IMR-90 (cell line): Measurements from ENCODE around the gene NR1D2. TPM values are rescaled to one million over a fixed set of nuclear protein-coding genes. Genes with fewer than 3 reads are reported as not detected.

ENCODE experiments used
- ATAC-seq: fragments of 200-7000 bp; cut with Tn5 transposase; 2 replicates; pipeline ENCODE4 v1.9.1; 2020; ENCODE audit warnings: low read depth, mild to moderate bottlenecking, moderate library complexity
- BruUV-seq: library from RNA; stranded (reverse); fragments of 400-500 nt; replicated peaks from 2 replicates; lab custom pipeline; 2021; lab: Mats Ljungman, UMichigan
- CTCF ChIA-PET: fragments of 300-600 bp; formaldehyde crosslinking; extraction: SDS; loops from one replicate; lab custom pipeline; 2021; ENCODE audit warnings: antibody characterized with exemption; lab: Yijun Ruan, JAX
- POLR2A ChIA-PET: fragments of 300-600 bp; sonication (Branson Sonifier 250); formaldehyde crosslinking; loops from one replicate; lab custom pipeline; 2022; ENCODE audit warnings: antibody characterized with exemption; ENCODE audit not compliant: unreplicated experiment; lab: Charles Lee
- DNase-seq: peaks from one replicate; pipeline ENCODE4 v3.0.0; 2013
- H2AFZ ChIP-seq: replicated peaks from 2 replicates; pipeline ENCODE3; 2013; ENCODE audit warnings: low read length, mild to moderate bottlenecking; ENCODE audit not compliant: poor library complexity
- H2AK5ac ChIP-seq: 2 replicates; pipeline ENCODE4 v1.6.1; 2013; ENCODE audit warnings: low read depth, low read length, inconsistent platforms
- H2AK9ac ChIP-seq: replicated peaks from 2 replicates; pipeline ENCODE3; 2013; ENCODE audit warnings: mild to moderate bottlenecking, low read depth, low read length, moderate library complexity; ENCODE audit not compliant: poor library complexity
- H2BK120ac ChIP-seq: 2 replicates; pipeline ENCODE4 v1.6.1; 2013; ENCODE audit warnings: low read depth, low read length, inconsistent platforms
- H2BK15ac ChIP-seq: 3 replicates; pipeline ENCODE4 v1.6.1; 2013; ENCODE audit warnings: low read depth, low read length, inconsistent platforms
- H2BK20ac ChIP-seq: 2 replicates; pipeline ENCODE4 v1.6.1; 2013; ENCODE audit warnings: low read depth, mild to moderate bottlenecking, inconsistent platforms, low read length, moderate library complexity
- H2BK5ac ChIP-seq: 2 replicates; pipeline ENCODE4 v1.6.1; 2013; ENCODE audit warnings: mild to moderate bottlenecking, low read depth, low read length, inconsistent platforms; ENCODE audit not compliant: poor library complexity, severe bottlenecking
- H3K14ac ChIP-seq: replicated peaks from 2 replicates; pipeline ENCODE4 v1.6.1; 2013; ENCODE audit warnings: low read depth, low read length, inconsistent platforms
- H3K18ac ChIP-seq: 2 replicates; pipeline ENCODE4 v1.6.1; 2013; ENCODE audit warnings: low read depth, low read length, control low read depth
- H3K23ac ChIP-seq: 2 replicates; pipeline ENCODE4 v1.6.1; 2013; ENCODE audit warnings: low read depth, low read length, inconsistent platforms
- H3K27ac ChIP-seq: 2 replicates; pipeline ENCODE4 v1.5.1; 2013; ENCODE audit warnings: mild to moderate bottlenecking, control low read depth, low read length; ENCODE audit not compliant: insufficient read depth
- H3K27me3 ChIP-seq: 2 replicates; pipeline ENCODE4 v1.6.1; 2013; ENCODE audit warnings: low read length; ENCODE audit not compliant: control insufficient read depth, insufficient read depth
- H3K36me3 ChIP-seq: 2 replicates; pipeline ENCODE4 v1.6.1; 2013; ENCODE audit warnings: low read length, mixed read lengths; ENCODE audit not compliant: control insufficient read depth, insufficient read depth
- H3K4ac ChIP-seq: 2 replicates; pipeline ENCODE4 v1.6.1; 2013; ENCODE audit warnings: low read depth, low read length, inconsistent platforms
- H3K4me1 ChIP-seq: 2 replicates; pipeline ENCODE4 v1.6.1; 2013; ENCODE audit warnings: low read length, mixed read lengths; ENCODE audit not compliant: control insufficient read depth, insufficient read depth
- H3K4me2 ChIP-seq: 2 replicates; pipeline ENCODE4 v1.6.1; 2013; ENCODE audit warnings: low read depth, mild to moderate bottlenecking, control low read depth, low read length, moderate library complexity
- H3K4me3 ChIP-seq: 2 replicates; pipeline ENCODE4 v1.5.1; 2013; ENCODE audit warnings: low read depth, mild to moderate bottlenecking, control low read depth, low read length, moderate library complexity; ENCODE audit not compliant: insufficient read depth
- H3K56ac ChIP-seq: 2 replicates; pipeline ENCODE4 v1.6.1; 2013; ENCODE audit warnings: low read length, inconsistent platforms; ENCODE audit not compliant: insufficient read depth; ENCODE audit errors: extremely low read depth
- H3K79me1 ChIP-seq, 2 experiments: 2 replicates each; pipeline ENCODE4 v1.6.1; 2013; ENCODE audit warnings: low read length in 2 of 2, inconsistent platforms in 1 of 2, low read depth in 1 of 2
- H3K9ac ChIP-seq: 2 replicates; pipeline ENCODE4 v1.6.1; 2013; ENCODE audit warnings: low read depth, low read length, control low read depth
- H3K9me1 ChIP-seq: 2 replicates; pipeline ENCODE4 v1.6.1; 2013; ENCODE audit warnings: low read length, inconsistent platforms; ENCODE audit not compliant: insufficient read depth
- H3K9me3 ChIP-seq: 2 replicates; pipeline ENCODE4 v1.6.1; 2013; ENCODE audit warnings: low read length; ENCODE audit not compliant: control insufficient read depth, insufficient read depth
- H4K20me1 ChIP-seq: 2 replicates; pipeline ENCODE4 v1.6.1; 2013; ENCODE audit warnings: low read length, inconsistent platforms; ENCODE audit not compliant: insufficient read depth
- H4K5ac ChIP-seq: 2 replicates; pipeline ENCODE4 v1.6.1; 2013; ENCODE audit warnings: mild to moderate bottlenecking, low read depth, low read length, control low read depth
- H4K8ac ChIP-seq, 2 experiments: 2 replicates each; pipeline ENCODE4 v1.6.1; 2013; ENCODE audit warnings: low read depth in 2 of 2, low read length in 2 of 2, control low read depth in 1 of 2, inconsistent platforms in 1 of 2
- H4K91ac ChIP-seq: 2 replicates; pipeline ENCODE4 v1.6.1; 2013; ENCODE audit warnings: low read depth, low read length, inconsistent platforms; ENCODE audit not compliant: insufficient read depth
- BHLHE40 ChIP-seq: fragments of 150-350 bp; IDR thresholded peaks from 2 replicates; pipeline ENCODE4 v1.6.1; 2016; ENCODE audit warnings: mild to moderate bottlenecking, low read depth, low read length
- CEBPB ChIP-seq: IDR thresholded peaks from 2 replicates; pipeline ENCODE4 v1.6.1; 2012; ENCODE audit warnings: low read depth, low read length, improper control_type of control experiment
- FOS ChIP-seq: fragments of 150-350 bp; IDR thresholded peaks from 2 replicates; pipeline ENCODE4 v1.6.1; 2016; ENCODE audit warnings: low read depth, low read length
- NFE2L2 ChIP-seq: fragments of 150-350 bp; IDR thresholded peaks from 2 replicates; pipeline ENCODE4 v1.6.1; 2016; ENCODE audit warnings: low read depth, mild to moderate bottlenecking, low read length
- WGBS, 2 experiments: methylation state at CpG; one replicate each; pipeline versions ENCODE4 v1.1.5 to v1.1.7; 2013; ENCODE audit warnings: missing lambda C conversion rate in 2 of 2; ENCODE audit not compliant: insufficient read length in 1 of 2; ENCODE audit errors: extremely low coverage in 2 of 2; 5-methylcytosine and 5-hydroxymethylcytosine counted together
- dilution Hi-C: fragments of 300-500 bp; cut with HindIII; formaldehyde crosslinking; loops from one replicate; pipeline ENCODE4 v1.14.3; 2018; ENCODE audit warnings: low sequenced_read_pairs; ENCODE audit not compliant: unreplicated experiment
- in situ Hi-C: fragments of 300-500 bp; cut with MboI; formaldehyde crosslinking; loops from 3 replicates; pipeline ENCODE4 v1.14.3; 2019; ENCODE audit warnings: low sequenced_read_pairs, inconsistent platforms, mixed read lengths
- intact Hi-C: fragments of 100-400 bp; cut with micrococcal nuclease; formaldehyde crosslinking; loops from 2 replicates; pipeline ENCODE4 v1.10.0; 2022
- polyA plus RNA-seq, 3 experiments: library from polyadenylated mRNA; depleted of rRNA; stranded (reverse); fragments of >200 nt; gene quantifications; 2 replicates each; pipeline ENCODE4 v1.2.3, GENCODE V29; 2012; ENCODE audit warnings: low replicate concordance in 1 of 3
- total RNA-seq: library from RNA; depleted of rRNA; stranded (reverse); fragments of >200 nt; gene quantifications from 2 replicates; pipeline ENCODE4 v1.2.3, GENCODE V29; 2012

The NR1D2 gene
- total and polyA plus RNA-seq, 2 of the 4 experiments (the other 2 are of a cell fraction) = 8.1 to 41.0 TPM

DNA sequence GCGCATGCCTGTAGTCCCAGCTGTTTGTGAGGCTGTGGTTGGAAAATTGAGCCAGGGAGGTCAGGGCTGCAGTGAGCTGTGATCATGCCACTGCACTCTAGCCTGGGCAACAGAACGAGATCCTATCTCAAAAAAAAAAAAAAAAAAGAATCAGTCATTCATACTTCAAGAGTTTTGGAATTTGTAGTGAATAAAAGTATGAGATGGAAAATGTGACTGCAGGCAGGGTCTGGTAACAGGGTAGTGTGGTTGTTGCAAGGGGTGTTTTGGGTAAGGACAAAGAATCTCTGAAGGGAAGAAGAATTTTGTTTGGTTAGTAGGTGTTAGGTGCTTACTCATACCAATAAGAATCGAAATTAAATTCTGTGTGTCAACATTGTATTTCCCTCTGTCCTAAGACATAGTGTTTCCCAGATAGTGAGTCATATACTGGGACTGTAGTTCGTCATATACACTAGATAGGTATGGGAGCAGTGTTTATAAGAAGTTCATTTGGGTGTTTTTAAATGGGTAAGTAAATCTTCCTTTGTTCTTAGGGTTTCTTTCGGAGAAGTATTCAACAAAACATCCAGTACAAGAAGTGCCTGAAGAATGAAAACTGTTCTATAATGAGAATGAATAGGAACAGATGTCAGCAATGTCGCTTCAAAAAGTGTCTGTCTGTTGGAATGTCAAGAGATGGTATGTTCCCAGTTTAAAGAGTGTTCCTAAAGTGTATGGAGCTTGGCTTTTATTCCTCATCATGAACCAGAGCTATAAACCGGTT is 14.2 kb downstream of the NR1D2 start:
- no peak overlapping the region for H2AFZ ChIP-seq
- peaks cover 16% of the 10 kb centered on the region for H3K9me1 ChIP-seq
- peak overlapping the region; percentile 87 for H3K4me2 ChIP-seq
- peak overlapping the region; percentile 60 for H4K5ac ChIP-seq
- ATAC-seq (peak; percentile 89), DNase-seq (peak; percentile 95)
- H4K8ac ChIP-seq = peak overlapping the region in 1 of 2 experiments; percentile 13; a peak in 1 of 4 replicates
- H2BK15ac ChIP-seq = no peak overlapping the region
- H3K9me3 ChIP-seq = no peaks in the 10 kb centered on the region
- H3K18ac ChIP-seq = peak overlapping the region; percentile 93
- in situ Hi-C loops (no loop called here), intact Hi-C loops (no loop called here), dilution Hi-C loops (no loop called here)
- peaks cover 8% of the 10 kb centered on the region for H3K4me1 ChIP-seq
- peak overlapping the region; percentile 24; the same call in 1 of the 2 replicates for H2BK120ac ChIP-seq
- H3K56ac ChIP-seq = no peak overlapping the region
- peaks cover 21 to 59% of the 10 kb centered on the region in 2 experiments for H3K79me1 ChIP-seq
- BruUV-seq = no TSS peak
- H3K27ac ChIP-seq = peak overlapping the region; percentile 53; the same call in 1 of the 2 replicates
- peak overlapping the region; percentile 13; the same call in 1 of the 2 replicates for H2BK20ac ChIP-seq
- H3K36me3 ChIP-seq = peaks cover 15% of the 10 kb centered on the region
- H3K9ac ChIP-seq = no peak overlapping the region; the same call in 1 of the 2 replicates
- H3K4me3 ChIP-seq = no peak overlapping the region
- no peak overlapping the region for H4K91ac ChIP-seq
- H2AK5ac ChIP-seq = no peak overlapping the region
- WGBS, 2 experiments = 0% methylated on average over 1 of the region's 7 CpGs; no CpG with 5 or more reads in 1 of the 2 experiments
- peak overlapping the region; percentile 33 for H3K23ac ChIP-seq
- TF ChIP-seq BHLHE40 (peak; percentile 54; the same call in 1 of the 2 replicates), CEBPB (peak; percentile 54; the same call in 1 of the 2 replicates), FOS (peak; percentile 91), NFE2L2 (no peak)
- H3K4ac ChIP-seq = peak overlapping the region; percentile 26; the same call in 1 of the 2 replicates
- H4K20me1 ChIP-seq = peaks cover 29% of the 10 kb centered on the region
- no peaks in the 10 kb centered on the region for H3K27me3 ChIP-seq
- POLR2A ChIA-PET = no interaction called here
- no peak overlapping the region for H2AK9ac ChIP-seq
- H3K14ac ChIP-seq = no peak overlapping the region
- CTCF ChIA-PET = interaction anchor here (0.7 kb wide), 1 partner anchor 385 kb away, joined by 3 read pairs; no protein-coding TSS in a partner anchor
- H2BK5ac ChIP-seq = peak overlapping the region; percentile 41
